A673 (cell line): ENCODE results near the gene ZNF419. TPM values are rescaled to one million over a fixed set of nuclear protein-coding genes. Genes with fewer than 3 reads are reported as not detected.
"Not testable (repeated sequence)": the region's sequence is repeated elsewhere in the genome, so short reads cannot be mapped to it uniquely, and the experiment has no call there.

Source experiments
- Bru-seq: library from RNA; stranded (reverse); fragments of 400-500 nt; gene quantifications from one replicate; lab custom pipeline; 2021; lab: Mats Ljungman, UMichigan
- BruChase-seq, 2 experiments: library from RNA; stranded (reverse); fragments of 400-500 nt; gene quantifications; one replicate each; lab custom pipeline; 2021; lab: Mats Ljungman, UMichigan
- BruUV-seq: library from RNA; stranded (reverse); fragments of 400-500 nt; replicated peaks from 2 replicates; lab custom pipeline; 2021; lab: Mats Ljungman, UMichigan
- CTCF ChIA-PET: fragments of 300-600 bp; sonication (Branson Sonifier 250); formaldehyde crosslinking; loops from one replicate; lab custom pipeline; 2022; ENCODE audit warnings: antibody characterized with exemption; lab: Charles Lee
- POLR2A ChIA-PET: fragments of 300-600 bp; sonication (Branson Sonifier 250); formaldehyde crosslinking; loops from one replicate; lab custom pipeline; 2022; ENCODE audit warnings: antibody characterized with exemption; ENCODE audit not compliant: low non-redundant PET; lab: Charles Lee
- DNase-seq: peaks from one replicate; pipeline ENCODE4 v3.0.0-alpha.2; 2015; ENCODE audit warnings: low spot score
- H3K27ac ChIP-seq: fragments of 200-600 bp; sonication (generic); 2 replicates; pipeline ENCODE4 v1.5.1; 2016; ENCODE audit warnings: mixed run types, low read depth, mild to moderate bottlenecking, mixed read lengths, antibody characterized with exemption, low read length; ENCODE audit not compliant: poor library complexity, severe bottlenecking
- H3K27me3 ChIP-seq: fragments of 200-600 bp; sonication (generic); replicated peaks from 2 replicates; pipeline ENCODE4 v1.6.1; 2017; ENCODE audit warnings: mixed run types, low read depth, mild to moderate bottlenecking, mixed read lengths, antibody characterized with exemption, low read length; ENCODE audit not compliant: insufficient read depth, poor library complexity
- H3K36me3 ChIP-seq: fragments of 200-600 bp; sonication (generic); 2 replicates; pipeline ENCODE4 v1.6.1; 2016; ENCODE audit warnings: mixed run types, mild to moderate bottlenecking, mixed read lengths, antibody characterized with exemption, low read length; ENCODE audit not compliant: insufficient read depth, poor library complexity, severe bottlenecking
- H3K4me1 ChIP-seq: fragments of 200-600 bp; sonication (generic); 2 replicates; pipeline ENCODE4 v1.6.1; 2017; ENCODE audit warnings: mixed run types, mild to moderate bottlenecking, mixed read lengths, antibody characterized with exemption, low read length; ENCODE audit not compliant: insufficient read depth, poor library complexity, severe bottlenecking
- H3K4me3 ChIP-seq: fragments of 200-600 bp; sonication (generic); 2 replicates; pipeline ENCODE4 v1.5.1; 2016; ENCODE audit warnings: low read depth, mixed run types, mild to moderate bottlenecking, mixed read lengths, low read length; ENCODE audit not compliant: poor library complexity, severe bottlenecking
- H3K9me3 ChIP-seq: fragments of 200-600 bp; sonication (generic); 2 replicates; pipeline ENCODE4 v1.6.1; 2016; ENCODE audit warnings: mixed run types, low read depth, mild to moderate bottlenecking, mixed read lengths, antibody characterized with exemption, low read length; ENCODE audit not compliant: poor library complexity, severe bottlenecking
- CTCF ChIP-seq: fragments of 300-800, 200-600 bp; sonication (generic); conservative IDR thresholded peaks from 2 replicates; pipeline ENCODE4 v1.5.1; 2017; ENCODE audit warnings: low read depth, mild to moderate bottlenecking, antibody characterized with exemption, low read length, moderate library complexity, mixed read lengths
- EZH2 ChIP-seq: fragments of 200-600 bp; sonication (generic); IDR thresholded peaks from 2 replicates; pipeline ENCODE4 v1.6.1; 2017; ENCODE audit warnings: borderline replicate concordance, low read depth, mild to moderate bottlenecking, mixed read lengths, antibody characterized with exemption, low read length; ENCODE audit not compliant: poor library complexity, severe bottlenecking
- intact Hi-C: fragments of 100-400 bp; cut with micrococcal nuclease; formaldehyde crosslinking; loops from one replicate; pipeline ENCODE4 v1.10.0; 2022; ENCODE audit not compliant: unreplicated experiment
- long read RNA-seq: library from polyadenylated mRNA; stranded (forward); transcript quantifications from one replicate; pipeline ENCODE4 v2.0.0, GENCODE V29; 2022
- total RNA-seq: library from RNA; stranded (reverse); gene quantifications from 2 replicates; pipeline ENCODE4 v1.2.3, GENCODE V29; 2021

The ZNF419 gene
- total RNA-seq: 12.4 and 14.6 TPM in 2 replicates
- percentile 66 among the genes with signal in this experiment for Bru-seq, nascent RNA
- percentile 84 among the genes with signal in this experiment for BruChase-seq, experiment 1, labeled RNA remaining after a 2-hour chase
- percentile 76 among the genes with signal in this experiment for BruChase-seq, experiment 2, labeled RNA remaining after a 6-hour chase
- long read RNA-seq, transcript ZNF419-207 (4 exons, 1,857 nt): major isoform, 9 of 15 reads
- long read RNA-seq, partial matches to known transcripts: 1 of 15 reads
- long read RNA-seq, other reads (novel, unspliced or antisense): 1 of 15 reads

DNA sequence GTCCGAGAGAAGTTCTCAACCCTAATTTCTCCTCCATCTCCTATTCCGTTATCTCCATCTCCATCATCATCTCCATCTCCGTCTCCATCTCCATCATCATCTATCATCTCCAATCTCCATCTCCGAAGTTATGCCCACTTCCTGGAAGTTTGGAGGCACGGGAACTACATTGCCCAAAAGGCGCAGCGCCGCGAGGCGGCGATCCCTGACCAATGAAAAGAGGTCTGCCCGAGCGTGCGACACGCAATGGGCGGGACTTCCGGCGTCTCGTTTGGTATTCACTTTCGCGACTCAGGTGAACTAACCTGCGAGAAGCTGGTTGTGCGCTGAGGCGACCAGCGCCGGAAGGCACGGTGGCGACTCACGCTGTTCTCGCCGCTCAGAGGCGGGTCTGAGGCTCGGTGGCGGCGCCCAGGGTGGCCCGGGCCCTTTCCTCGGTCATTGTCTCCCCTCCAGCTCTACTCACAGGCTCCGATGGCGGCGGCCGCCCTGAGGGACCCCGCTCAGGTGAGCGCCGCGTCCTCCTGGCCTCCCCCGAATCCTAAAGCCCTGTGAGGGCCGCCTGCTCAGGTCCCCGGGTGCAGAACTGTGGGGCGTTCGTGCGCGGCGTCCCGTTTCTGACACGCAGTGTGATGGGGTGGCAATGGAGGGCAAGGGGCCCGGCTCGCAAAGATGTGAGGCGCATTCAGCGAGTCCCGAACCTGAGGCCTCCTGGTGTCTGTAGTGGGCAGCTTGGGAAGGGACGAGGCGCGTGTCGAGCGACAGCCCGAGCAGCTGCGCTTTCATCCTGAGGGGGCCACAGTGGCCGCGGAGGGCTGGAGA lies at the start of gene ZNF419:
Gene ZNF419, plus strand, starts transcription at position 274 of the 822 bp plus-strand sequence. Its CDS starts 201 bp downstream, at position 475.
- DNase-seq: peak; percentile 91
- CTCF ChIA-PET, intact Hi-C loops, BruUV-seq, H3K27me3 ChIP-seq, H3K4me1 ChIP-seq, H3K9me3 ChIP-seq: not testable (repeated sequence)
- Histone ChIP-seq H3K4me3 (peak within 1 kb of the TSS; percentile 73), H3K27ac (peak within 1 kb of the TSS; percentile 55), H3K36me3 (peaks cover 20% of the 10 kb centered on the region)
- POLR2A ChIA-PET: interaction anchor here (0.8 kb wide), 1 partner anchor 860 kb away, joined by 4 read pairs; no protein-coding TSS in a partner anchor

- Histone ChIP-seq H3K4me1 (peaks cover 7% of the 10 kb centered on the region), H3K27me3 (no peaks in the 10 kb centered on the region), H3K27ac (no peak overlapping the region), H3K4me3 (no peak overlapping the region), H3K9me3 (no peaks in the 10 kb centered on the region), H3K36me3 (peaks cover 8% of the 10 kb centered on the region)
- intact Hi-C loops: no loop called here
- TF ChIP-seq CTCF (no peak), EZH2 (no peak)
- ChIA-PET CTCF (no interaction called here), POLR2A (no interaction called here)
- BruUV-seq: no TSS peak
- DNase-seq: no peak
Observed at GRCh38 chr19:57437931-57438330, 49.6 kb upstream of the ZNF419 start.

- BruUV-seq: no TSS peak
- Histone ChIP-seq H3K36me3 (peaks cover 18% of the 10 kb centered on the region), H3K4me1 (peaks cover 7% of the 10 kb centered on the region), H3K4me3 (no peak overlapping the region), H3K9me3 (peaks cover 8% of the 10 kb centered on the region), H3K27ac (no peak overlapping the region), H3K27me3 (no peaks in the 10 kb centered on the region)
- DNase-seq: no peak
- TF ChIP-seq EZH2: no peak
- TF ChIP-seq CTCF: no peak
- intact Hi-C loops: no loop called here
- CTCF ChIA-PET: no interaction called here
- POLR2A ChIA-PET: no interaction called here
Observed at GRCh38 chr19:57438925-57439324, 48.6 kb upstream of the ZNF419 start.
